Adrenal gland (tissue), 19 donors: ENCODE data around the gene PDE10A. TPM values are rescaled to one million over a fixed set of nuclear protein-coding genes. Genes with fewer than 3 reads are reported as not detected.
A peak's percentile ranks its signal among the peaks of the same experiment; 100 is the strongest.

ENCODE experiments used
- DNase-seq, 7 donors: peaks; one replicate each; pipeline ENCODE4 v3.0.0-alpha.2; 2019 to 2020
- H3K27ac ChIP-seq, 5 donors: fragments of 200-600 bp; sonication (generic) in 4 of 5; 1 replicate in 3 of 5; 2 replicates in 2 of 5; pipeline versions ENCODE4 v1.5.1 to v1.8.0; 2016 to 2020; ENCODE audit warnings: mild to moderate bottlenecking in 1 of 5
- H3K27me3 ChIP-seq: fragments of 200-600 bp; 2 replicates; pipeline ENCODE4 v1.8.0; 2021
- H3K36me3 ChIP-seq, 2 donors: fragments of 200-600 bp; replicated peaks in 1 of 2; 1 replicate in 1 of 2; 2 replicates in 1 of 2; pipeline versions ENCODE4 v1.5.1 to v1.8.0; 2018 to 2022
- H3K4me1 ChIP-seq, 2 donors: fragments of 200-600 bp; replicated peaks in 1 of 2; 1 replicate in 1 of 2; 2 replicates in 1 of 2; pipeline versions ENCODE4 v1.5.1 to v1.8.0; 2018 to 2021
- H3K4me3 ChIP-seq, 4 donors: fragments of 200-600 bp; sonication (generic) in 3 of 4; one replicate each; pipeline ENCODE4 v1.5.1; 2016 to 2018
- H3K9me3 ChIP-seq, 3 donors: fragments of 200-600 bp; sonication (generic) in 1 of 3; replicated peaks in 1 of 3; 1 replicate in 2 of 3; 2 replicates in 1 of 3; pipeline versions ENCODE4 v1.5.1 to v1.8.0; 2016 to 2021
- POLR2A ChIP-seq, 2 donors: fragments of 450-650 bp; IDR thresholded peaks; one replicate each; pipeline ENCODE4 v1.6.1; 2017; ENCODE audit warnings: antibody characterized with exemption in 2 of 2, mild to moderate bottlenecking in 2 of 2, moderate library complexity in 1 of 2
- WGBS, 4 donors: extraction: QIAGEN DNeasy Blood & Tissue Kit in 2 of 4; methylation state at CpG; one replicate each; pipeline versions ENCODE4 v1.1.5 to v1.1.7; 2013 to 2017; 5-methylcytosine and 5-hydroxymethylcytosine counted together
- intact Hi-C, 2 donors: fragments of 100-400 bp; cut with DNase I; formaldehyde crosslinking; loops; one replicate each; pipeline versions ENCODE4 v1.14.1 to v1.15.0; 2022 to 2023
- long read RNA-seq, 10 donors: library from polyadenylated mRNA in 3 of 10; unstranded in 2 of 10; stranded (forward) in 1 of 10; transcript quantifications; one replicate each; pipeline ENCODE4 v2.0.0 and lab custom pipeline, GENCODE V29; 2021 to 2026
- polyA plus RNA-seq, 3 donors: library from polyadenylated mRNA; stranded (reverse); fragments of 200-250 nt in 2 of 3; fragments of 350-450 nt in 1 of 3; fragmentation: Illumina TruSeq in 1 of 3; extraction: RNeasy Lipid Tissue Mini Kit (QIAGEN cat#74804) in 1 of 3; gene quantifications; one replicate each; pipeline ENCODE4 v1.2.3, GENCODE V29; 2013 to 2014
- total RNA-seq, 9 donors: library from RNA; depleted of rRNA in 4 of 9; stranded (reverse); fragments of >200 nt in 4 of 9; fragments of 120-200 nt in 1 of 9; fragmentation: NEBNext Ultra II Directional in 1 of 9; extraction: Animal tissue kit (Norgen Biotek cat#: 25700) in 1 of 9; gene quantifications; one replicate each; pipeline versions ENCODE4 v1.1.0 to v1.2.4, GENCODE V29; 2013 to 2023
- TF ChIP-seq, protein P1 (sequence below), 6 experiments: fragments of 450-650 bp in 4 of 6; fragments of 200-600 bp in 2 of 6; sonication (generic) in 1 of 6; IDR thresholded peaks; 1 replicate in 5 of 6; 2 replicates in 1 of 6; pipeline versions ENCODE4 v1.5.1 to v1.8.0; 2016 to 2021; ENCODE audit warnings: antibody characterized with exemption in 6 of 6, mild to moderate bottlenecking in 2 of 6, moderate library complexity in 1 of 6
- donor health status: healthy with polysubstance abuse.
- donor health status: Bipolar disorder and iron deficiency.
- donor health status: DM: yes; HTN: yes; CAD: no.
- donor health status: DM: no; HTN: no; CAD: no.
- donor health status: DM: no; HTN: no; CAD: no.
- donor health status: DM: yes; HTN: yes; CAD: no.

PDE10A gene
- total RNA-seq (100 to 1,000 TPM in 2 of 9 donors, 10 to 100 TPM in 3, 1 to 10 TPM in 4; 4.0 to 199 (median 25.5) TPM), polyA plus RNA-seq (10 to 100 TPM in 2 of 3 donors, 1 to 10 TPM in 1; 7.2 to 86.5 (median 53.3) TPM)
- long read RNA-seq, donor 1, transcript PDE10A-203 (2 exons, 1,822 nt): major isoform, 72 of 141 reads
- long read RNA-seq, donor 1, partial matches to known transcripts: 60 of 141 reads
- long read RNA-seq, donor 1, other reads (novel, unspliced or antisense): 0 of 141 reads
- long read RNA-seq, donor 2, transcript PDE10A-203 (2 exons, 1,822 nt): major isoform, 52 of 90 reads
- long read RNA-seq, donor 2, partial matches to known transcripts: 20 of 90 reads
- long read RNA-seq, donor 2, other reads (novel, unspliced or antisense): 11 of 90 reads
- long read RNA-seq, donor 3, transcript PDE10A-203 (2 exons, 1,822 nt): major isoform, 85 of 130 reads
- long read RNA-seq, donor 3, transcript PDE10A-202 (3 exons, 798 nt): minor isoform, 5 of 130 reads
- long read RNA-seq, donor 3, partial matches to known transcripts: 23 of 130 reads
- long read RNA-seq, donor 3, other reads (novel, unspliced or antisense): 14 of 130 reads
- long read RNA-seq, donor 4, partial matches to known transcripts: 0 of 2 reads
- long read RNA-seq, donor 4, other reads (novel, unspliced or antisense): 2 of 2 reads
- long read RNA-seq, donor 5, transcript PDE10A-203 (2 exons, 1,822 nt): major isoform, 6 of 9 reads
- long read RNA-seq, donor 5, partial matches to known transcripts: 1 of 9 reads
- long read RNA-seq, donor 5, other reads (novel, unspliced or antisense): 2 of 9 reads
- long read RNA-seq, donor 6, partial matches to known transcripts: 0 of 2 reads
- long read RNA-seq, donor 6, other reads (novel, unspliced or antisense): 1 of 2 reads
- long read RNA-seq, donor 7, transcript PDE10A-203 (2 exons, 1,822 nt): major isoform, 34 of 47 reads
- long read RNA-seq, donor 7, partial matches to known transcripts: 0 of 47 reads
- long read RNA-seq, donor 7, other reads (novel, unspliced or antisense): 9 of 47 reads
- long read RNA-seq, donor 8, transcript PDE10A-209 (2 exons, 2,212 nt): minor isoform, 9 of 281 reads
- long read RNA-seq, donor 8, transcript PDE10A-202 (3 exons, 798 nt): minor isoform, 6 of 281 reads
- long read RNA-seq, donor 8, transcript PDE10A-203 (2 exons, 1,822 nt): major isoform, 145 of 281 reads
- long read RNA-seq, donor 8, partial matches to known transcripts: 58 of 281 reads
- long read RNA-seq, donor 8, other reads (novel, unspliced or antisense): 60 of 281 reads
- long read RNA-seq, donor 9, transcript PDE10A-203 (2 exons, 1,822 nt): major isoform, 23 of 44 reads
- long read RNA-seq, donor 9, partial matches to known transcripts: 11 of 44 reads
- long read RNA-seq, donor 9, other reads (novel, unspliced or antisense): 5 of 44 reads
- long read RNA-seq, donor 10, transcript PDE10A-203 (2 exons, 1,822 nt): major isoform, 17 of 33 reads
- long read RNA-seq, donor 10, transcript PDE10A-209 (2 exons, 2,212 nt): minor isoform, 6 of 33 reads
- long read RNA-seq, donor 10, partial matches to known transcripts: 0 of 33 reads
- long read RNA-seq, donor 10, other reads (novel, unspliced or antisense): 9 of 33 reads

DNA sequence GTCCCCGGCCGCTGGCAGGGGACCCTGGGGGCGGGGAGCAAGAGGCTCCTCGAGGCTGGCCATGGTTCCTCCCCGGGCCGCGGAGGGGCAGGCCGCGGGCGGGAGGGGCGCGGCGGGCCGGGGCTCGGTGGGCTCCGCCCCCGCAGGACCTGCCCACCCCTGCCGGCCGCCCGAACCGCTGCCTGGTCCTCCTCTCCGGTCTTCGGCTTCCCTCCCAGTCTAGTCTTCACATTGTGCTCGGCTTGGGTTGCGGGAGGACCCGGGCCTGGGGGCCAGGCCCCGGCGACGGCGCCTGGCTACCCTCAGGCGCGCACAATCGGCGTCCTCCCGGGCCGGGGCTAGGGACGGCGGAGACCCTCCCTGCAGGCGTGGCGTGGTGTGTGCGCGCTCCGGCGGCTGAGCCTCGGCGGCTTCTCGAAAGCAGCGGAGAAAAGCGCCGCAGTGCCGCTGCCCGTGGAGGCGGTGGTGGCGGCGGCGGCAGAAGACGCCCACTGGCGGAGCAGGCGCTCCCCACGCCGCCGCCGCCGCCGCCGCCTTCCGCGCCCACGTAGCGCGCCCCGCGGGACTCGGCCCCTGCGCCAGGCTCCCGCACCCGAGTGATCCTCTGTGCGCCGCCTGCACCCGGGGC, at the start of gene PDE10A:
PDE10A (minus strand) TSS at position 493 of the 628 bp plus-strand sequence; CDS start at position 63, 430 bp downstream.
- no peak for TF ChIP-seq POLR2A (IDR thresholded peaks at IDR 0.05)
- TF ChIP-seq, protein P1, sequence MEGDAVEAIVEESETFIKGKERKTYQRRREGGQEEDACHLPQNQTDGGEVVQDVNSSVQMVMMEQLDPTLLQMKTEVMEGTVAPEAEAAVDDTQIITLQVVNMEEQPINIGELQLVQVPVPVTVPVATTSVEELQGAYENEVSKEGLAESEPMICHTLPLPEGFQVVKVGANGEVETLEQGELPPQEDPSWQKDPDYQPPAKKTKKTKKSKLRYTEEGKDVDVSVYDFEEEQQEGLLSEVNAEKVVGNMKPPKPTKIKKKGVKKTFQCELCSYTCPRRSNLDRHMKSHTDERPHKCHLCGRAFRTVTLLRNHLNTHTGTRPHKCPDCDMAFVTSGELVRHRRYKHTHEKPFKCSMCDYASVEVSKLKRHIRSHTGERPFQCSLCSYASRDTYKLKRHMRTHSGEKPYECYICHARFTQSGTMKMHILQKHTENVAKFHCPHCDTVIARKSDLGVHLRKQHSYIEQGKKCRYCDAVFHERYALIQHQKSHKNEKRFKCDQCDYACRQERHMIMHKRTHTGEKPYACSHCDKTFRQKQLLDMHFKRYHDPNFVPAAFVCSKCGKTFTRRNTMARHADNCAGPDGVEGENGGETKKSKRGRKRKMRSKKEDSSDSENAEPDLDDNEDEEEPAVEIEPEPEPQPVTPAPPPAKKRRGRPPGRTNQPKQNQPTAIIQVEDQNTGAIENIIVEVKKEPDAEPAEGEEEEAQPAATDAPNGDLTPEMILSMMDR (IDR thresholded peaks at IDR 0.05): no peak
- H3K27ac ChIP-seq: peak within 1 kb of the TSS in 2 of 5 donors; percentile 62 to 66
- no peaks in the 10 kb centered on the region for H3K36me3 ChIP-seq
- intact Hi-C loops: no loop called here
- peaks cover 19% of the 10 kb centered on the region for H3K27me3 ChIP-seq
- H3K4me1 ChIP-seq: peaks cover 11 to 25% of the 10 kb centered on the region in 2 donors
- H3K4me3 ChIP-seq: peak within 1 kb of the TSS in 2 of 4 donors; percentile 35 to 67
- H3K9me3 ChIP-seq: no peaks in the 10 kb centered on the region
- DNase-seq: peak in 5 of 7 donors; percentile 25 to 59 (median 38)
- WGBS, 4 donors: 0 to 1% (median 1%) methylated on average over 1 to 80 of the region's 80 CpGs; no CpG with 5 or more reads in 1 of the 4 donors

DNA sequence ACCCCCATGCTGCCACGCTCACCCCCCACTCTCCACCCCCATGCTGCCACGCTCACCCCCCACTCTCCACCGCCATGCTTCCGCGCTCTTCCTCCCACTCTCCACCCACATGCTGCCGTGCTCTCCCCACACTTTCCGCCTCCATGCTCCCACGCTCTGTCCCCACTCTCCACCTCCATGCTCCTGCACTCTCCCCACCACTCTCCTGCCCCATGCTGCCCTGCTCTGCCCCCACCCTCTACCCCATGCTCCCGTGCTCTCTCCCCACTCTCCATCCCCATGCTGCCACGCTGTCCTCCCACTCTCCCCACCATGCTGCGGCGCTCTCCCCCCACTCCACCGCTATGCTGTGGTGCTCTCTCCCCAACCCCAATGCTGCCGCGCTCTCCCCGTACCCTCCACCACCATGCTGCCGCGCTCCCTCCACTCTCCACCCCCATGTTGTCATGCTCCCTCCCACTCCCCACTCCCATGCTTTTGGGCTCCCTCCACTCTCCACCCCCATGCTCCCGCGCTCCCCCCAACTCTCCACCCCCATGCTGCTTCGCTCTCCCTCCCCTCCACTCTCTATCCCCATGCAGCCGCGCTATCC, 46.0 kb upstream of the PDE10A start:
- Histone ChIP-seq H3K36me3 (no peaks in the 10 kb centered on the region), H3K9me3 (no peaks in the 10 kb centered on the region), H3K27me3 (no peaks in the 10 kb centered on the region), H3K4me3 (no peak overlapping the region), H3K4me1 (no peaks in the 10 kb centered on the region), H3K27ac (no peak overlapping the region)
- no peak for DNase-seq
- intact Hi-C loops: no loop called here
- TF ChIP-seq, protein P1 (IDR thresholded peaks at IDR 0.05): no peak
- no peak for TF ChIP-seq POLR2A (IDR thresholded peaks at IDR 0.05)
- 90 to 96% (median 93%) methylated on average over 20 to 23 of the region's 23 CpGs for WGBS, 4 donors

DNA sequence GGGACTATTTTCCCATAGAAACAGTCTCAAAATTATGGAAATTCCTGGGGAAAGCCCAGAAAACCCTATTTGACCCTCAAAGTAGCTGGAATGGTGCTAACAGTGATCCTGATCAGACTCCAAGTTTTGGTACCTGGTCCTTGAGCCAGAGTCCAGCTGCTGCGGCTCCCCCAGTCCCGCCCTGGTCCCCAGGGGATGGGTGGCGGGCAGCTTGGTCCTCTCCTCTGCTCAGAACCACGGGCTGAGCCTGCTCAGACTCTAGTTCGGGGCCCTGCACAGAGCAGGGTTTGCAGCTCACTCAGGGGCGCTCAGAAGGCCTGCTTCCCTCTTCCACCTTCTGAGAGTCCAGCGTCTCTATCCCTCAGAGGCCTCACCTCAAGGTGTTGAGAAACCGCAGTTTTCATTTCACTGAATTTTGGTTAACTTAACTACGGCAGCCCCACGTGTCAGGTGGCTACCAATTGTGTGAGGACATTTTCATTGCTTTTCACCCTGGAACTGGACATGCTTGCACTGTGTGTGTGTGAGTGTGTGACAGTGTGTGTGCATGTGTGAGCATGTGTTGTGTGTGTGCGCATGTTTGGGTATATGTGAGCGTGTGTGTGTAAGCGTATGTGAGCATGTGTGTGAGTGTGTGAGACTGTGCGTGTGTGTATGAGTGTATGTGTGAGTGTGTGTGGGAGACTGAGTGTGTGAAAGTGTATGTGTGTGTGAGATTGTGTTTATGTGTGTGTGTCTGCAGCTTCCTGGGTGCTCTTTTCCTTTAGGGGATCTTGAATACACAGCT, 44.2 kb upstream of the PDE10A start:
- no peak for DNase-seq
- Histone ChIP-seq H3K4me1 (no peaks in the 10 kb centered on the region), H3K9me3 (no peaks in the 10 kb centered on the region), H3K27ac (no peak overlapping the region), H3K27me3 (no peaks in the 10 kb centered on the region), H3K4me3 (no peak overlapping the region), H3K36me3 (no peaks in the 10 kb centered on the region)
- TF ChIP-seq, protein P1 (IDR thresholded peaks at IDR 0.05): no peak
- TF ChIP-seq POLR2A (IDR thresholded peaks at IDR 0.05): no peak
- intact Hi-C loops: no loop called here
- WGBS, 4 donors: 91 to 95% (median 93%) methylated on average over 12 to 14 of the region's 14 CpGs
